Liver (tissue), 9 donors: ENCODE data around the gene POU2F3. TPM values are rescaled to one million over a fixed set of nuclear protein-coding genes. Genes with fewer than 3 reads are reported as not detected.

Source experiments
- DNase-seq: peaks from one replicate; pipeline ENCODE4 v3.0.0-alpha.2; 2017; ENCODE audit warnings: low spot score
- H3K27ac ChIP-seq, 2 donors: one replicate each; pipeline ENCODE4 v1.7.0; 2013; ENCODE audit warnings: inconsistent platforms in 2 of 2, low read length in 2 of 2, control low read depth in 1 of 2, low read depth in 1 of 2, mild to moderate bottlenecking in 1 of 2
- H3K27me3 ChIP-seq, 4 donors: one replicate each; pipeline versions ENCODE4 v1.6.1 to v1.7.0; 2013; ENCODE audit warnings: low read length in 3 of 4, inconsistent platforms in 1 of 4, mild to moderate bottlenecking in 1 of 4, moderate library complexity in 1 of 4; ENCODE audit not compliant: control insufficient read depth in 4 of 4, insufficient read depth in 4 of 4
- H3K36me3 ChIP-seq, 4 donors: one replicate each; pipeline versions ENCODE4 v1.6.1 to v1.7.0; 2013; ENCODE audit warnings: low read length in 3 of 4, mild to moderate bottlenecking in 3 of 4, low read depth in 1 of 4, moderate library complexity in 1 of 4; ENCODE audit not compliant: control insufficient read depth in 4 of 4, insufficient read depth in 3 of 4
- H3K4me1 ChIP-seq, 4 donors: one replicate each; pipeline versions ENCODE4 v1.6.1 to v1.7.0; 2013; ENCODE audit warnings: low read length in 3 of 4, mild to moderate bottlenecking in 3 of 4, moderate library complexity in 1 of 4; ENCODE audit not compliant: control insufficient read depth in 4 of 4, insufficient read depth in 4 of 4
- H3K4me3 ChIP-seq, 3 donors: one replicate each; pipeline versions ENCODE4 v1.6.1 to v1.7.0; 2013; ENCODE audit warnings: low read length in 3 of 3, control low read depth in 1 of 3, low read depth in 1 of 3, mild to moderate bottlenecking in 1 of 3
- H3K9ac ChIP-seq, 2 donors: one replicate each; pipeline ENCODE4 v1.7.0; 2013; ENCODE audit warnings: low read length in 2 of 2, mild to moderate bottlenecking in 2 of 2, moderate library complexity in 2 of 2, control low read depth in 1 of 2, low read depth in 1 of 2
- H3K9me3 ChIP-seq, 4 donors: one replicate each; pipeline versions ENCODE4 v1.6.1 to v1.7.0; 2013; ENCODE audit warnings: low read length in 3 of 4; ENCODE audit not compliant: control insufficient read depth in 4 of 4
- EGR1 ChIP-seq, 2 donors: IDR thresholded peaks; 2 replicates each; pipeline ENCODE4 v1.6.1; 2016 to 2018; ENCODE audit warnings: antibody characterized with exemption in 2 of 2, low read depth in 2 of 2
- FOXA1 ChIP-seq: IDR thresholded peaks from 2 replicates; pipeline ENCODE4 v1.6.1; 2016; ENCODE audit warnings: antibody characterized with exemption
- FOXA2 ChIP-seq: IDR thresholded peaks from 2 replicates; pipeline ENCODE4 v1.6.1; 2016; ENCODE audit warnings: antibody characterized with exemption
- GABPA ChIP-seq, 2 donors: IDR thresholded peaks in 1 of 2; conservative IDR thresholded peaks in 1 of 2; 2 replicates each; pipeline ENCODE4 v1.6.1; 2016; ENCODE audit warnings: antibody characterized with exemption in 2 of 2, mild to moderate bottlenecking in 1 of 2, moderate library complexity in 1 of 2
- HNF4A ChIP-seq, 2 donors: conservative IDR thresholded peaks; 2 replicates each; pipeline ENCODE4 v1.6.1; 2016; ENCODE audit warnings: antibody characterized with exemption in 2 of 2, mild to moderate bottlenecking in 2 of 2
- HNF4G ChIP-seq: IDR thresholded peaks from 2 replicates; pipeline ENCODE4 v1.6.1; 2016; ENCODE audit warnings: antibody characterized with exemption
- JUND ChIP-seq, 2 donors: IDR thresholded peaks; 2 replicates each; pipeline ENCODE4 v1.6.1; 2016; ENCODE audit warnings: antibody characterized with exemption in 2 of 2
- NR2F2 ChIP-seq: IDR thresholded peaks from 2 replicates; pipeline ENCODE4 v1.6.1; 2016; ENCODE audit warnings: antibody characterized with exemption
- RAD21 ChIP-seq, 2 donors: IDR thresholded peaks; 2 replicates each; pipeline ENCODE4 v1.6.1; 2016; ENCODE audit warnings: antibody characterized with exemption in 2 of 2, mild to moderate bottlenecking in 2 of 2
- RXRA ChIP-seq, 2 donors: IDR thresholded peaks; 2 replicates each; pipeline ENCODE4 v1.6.1; 2017 to 2018; ENCODE audit warnings: antibody characterized with exemption in 2 of 2, mild to moderate bottlenecking in 1 of 2
- SP1 ChIP-seq: IDR thresholded peaks from 2 replicates; pipeline ENCODE4 v1.6.1; 2018; ENCODE audit warnings: antibody characterized with exemption, mild to moderate bottlenecking
- TAF1 ChIP-seq: conservative IDR thresholded peaks from 2 replicates; pipeline ENCODE4 v1.6.1; 2016; ENCODE audit warnings: antibody characterized with exemption, mild to moderate bottlenecking
- YY1 ChIP-seq: IDR thresholded peaks from 2 replicates; pipeline ENCODE4 v1.6.1; 2016; ENCODE audit warnings: antibody characterized with exemption, mild to moderate bottlenecking
- WGBS: extraction: QIAGEN DNeasy Blood & Tissue Kit; methylation state at CpG from one replicate; pipeline ENCODE4 v1.1.7; 2013; 5-methylcytosine and 5-hydroxymethylcytosine counted together
- polyA plus RNA-seq, 2 donors: library from polyadenylated mRNA; stranded (reverse) in 1 of 2; unstranded in 1 of 2; fragments of 200-250 nt in 1 of 2; fragments of >200 nt in 1 of 2; fragmentation: Nextera tagmentation in 1 of 2; extraction: Ambion mirVana in 1 of 2; gene quantifications; one replicate each; pipeline versions ENCODE4 v1.2.1 to v1.2.3, GENCODE V29; 2013 to 2015
- total RNA-seq, 2 donors: library from RNA; depleted of rRNA; stranded (reverse); fragments of >200 nt; gene quantifications; one replicate each; pipeline ENCODE4 v1.2.3, GENCODE V29; 2014
- TF ChIP-seq, protein P1 (sequence below): IDR thresholded peaks from 2 replicates; pipeline ENCODE4 v1.6.1; 2016; ENCODE audit warnings: antibody characterized with exemption, mild to moderate bottlenecking
- TF ChIP-seq, protein P2 (sequence below): IDR thresholded peaks from 2 replicates; pipeline ENCODE4 v1.6.1; 2016; ENCODE audit warnings: antibody characterized with exemption
- TF ChIP-seq, protein P3 (sequence below): IDR thresholded peaks from 2 replicates; pipeline ENCODE4 v1.6.1; 2016; ENCODE audit warnings: antibody characterized with exemption
- TF ChIP-seq, protein P4 (sequence below): fragments of 150-350 bp; IDR thresholded peaks from 2 replicates; pipeline ENCODE4 v1.5.1; 2017; ENCODE audit warnings: improper control_type of control experiment, low read depth, low read length; ENCODE audit not compliant: missing input control
- TF ChIP-seq, protein P5 (sequence below): IDR thresholded peaks from 2 replicates; pipeline ENCODE4 v1.6.1; 2016; ENCODE audit warnings: antibody characterized with exemption
- donor health status: healthy.
- donor health status: healthy.
- donor health status: healthy.
- donor health status: healthy.
- donor health status: healthy.

The POU2F3 gene
- total and polyA plus RNA-seq, 4 donors, result not detected

DNA sequence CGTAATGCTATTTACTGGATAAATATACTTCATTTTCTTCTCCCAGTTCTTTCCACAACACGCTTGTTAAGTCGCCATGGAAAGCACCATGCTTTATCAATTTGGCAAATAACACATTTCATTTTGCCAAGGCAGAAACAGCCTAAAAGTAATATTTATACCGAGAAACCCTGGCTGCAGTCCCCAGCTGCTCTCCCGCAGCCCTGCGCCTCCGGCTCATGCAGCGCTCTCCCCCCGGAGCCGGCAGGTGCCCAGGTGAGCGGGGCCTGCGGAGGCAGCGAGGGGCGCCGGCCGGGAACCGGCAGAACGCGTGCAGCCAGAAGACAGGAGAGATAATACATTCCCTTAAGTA, 95.6 kb downstream of the POU2F3 start:
- H3K9ac ChIP-seq, result peak overlapping the region; percentile 75 to 97
- WGBS, result under 1% methylated on average over 19 of the region's 19 CpGs
- no peak for DNase-seq
- H3K4me1 ChIP-seq, result peaks cover 0 to 8% (median 1%) of the 10 kb centered on the region in 4 donors
- H3K36me3 ChIP-seq, result no peaks in the 10 kb centered on the region
- no peaks in the 10 kb centered on the region for H3K9me3 ChIP-seq
- TF ChIP-seq, protein P1, sequence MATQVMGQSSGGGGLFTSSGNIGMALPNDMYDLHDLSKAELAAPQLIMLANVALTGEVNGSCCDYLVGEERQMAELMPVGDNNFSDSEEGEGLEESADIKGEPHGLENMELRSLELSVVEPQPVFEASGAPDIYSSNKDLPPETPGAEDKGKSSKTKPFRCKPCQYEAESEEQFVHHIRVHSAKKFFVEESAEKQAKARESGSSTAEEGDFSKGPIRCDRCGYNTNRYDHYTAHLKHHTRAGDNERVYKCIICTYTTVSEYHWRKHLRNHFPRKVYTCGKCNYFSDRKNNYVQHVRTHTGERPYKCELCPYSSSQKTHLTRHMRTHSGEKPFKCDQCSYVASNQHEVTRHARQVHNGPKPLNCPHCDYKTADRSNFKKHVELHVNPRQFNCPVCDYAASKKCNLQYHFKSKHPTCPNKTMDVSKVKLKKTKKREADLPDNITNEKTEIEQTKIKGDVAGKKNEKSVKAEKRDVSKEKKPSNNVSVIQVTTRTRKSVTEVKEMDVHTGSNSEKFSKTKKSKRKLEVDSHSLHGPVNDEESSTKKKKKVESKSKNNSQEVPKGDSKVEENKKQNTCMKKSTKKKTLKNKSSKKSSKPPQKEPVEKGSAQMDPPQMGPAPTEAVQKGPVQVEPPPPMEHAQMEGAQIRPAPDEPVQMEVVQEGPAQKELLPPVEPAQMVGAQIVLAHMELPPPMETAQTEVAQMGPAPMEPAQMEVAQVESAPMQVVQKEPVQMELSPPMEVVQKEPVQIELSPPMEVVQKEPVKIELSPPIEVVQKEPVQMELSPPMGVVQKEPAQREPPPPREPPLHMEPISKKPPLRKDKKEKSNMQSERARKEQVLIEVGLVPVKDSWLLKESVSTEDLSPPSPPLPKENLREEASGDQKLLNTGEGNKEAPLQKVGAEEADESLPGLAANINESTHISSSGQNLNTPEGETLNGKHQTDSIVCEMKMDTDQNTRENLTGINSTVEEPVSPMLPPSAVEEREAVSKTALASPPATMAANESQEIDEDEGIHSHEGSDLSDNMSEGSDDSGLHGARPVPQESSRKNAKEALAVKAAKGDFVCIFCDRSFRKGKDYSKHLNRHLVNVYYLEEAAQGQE, result no peak
- H3K27me3 ChIP-seq, result no peaks in the 10 kb centered on the region
- peak overlapping the region; percentile 92 to 94 for H3K27ac ChIP-seq
- peak overlapping the region; percentile 28 to 99 (median 39) for H3K4me3 ChIP-seq

DNA sequence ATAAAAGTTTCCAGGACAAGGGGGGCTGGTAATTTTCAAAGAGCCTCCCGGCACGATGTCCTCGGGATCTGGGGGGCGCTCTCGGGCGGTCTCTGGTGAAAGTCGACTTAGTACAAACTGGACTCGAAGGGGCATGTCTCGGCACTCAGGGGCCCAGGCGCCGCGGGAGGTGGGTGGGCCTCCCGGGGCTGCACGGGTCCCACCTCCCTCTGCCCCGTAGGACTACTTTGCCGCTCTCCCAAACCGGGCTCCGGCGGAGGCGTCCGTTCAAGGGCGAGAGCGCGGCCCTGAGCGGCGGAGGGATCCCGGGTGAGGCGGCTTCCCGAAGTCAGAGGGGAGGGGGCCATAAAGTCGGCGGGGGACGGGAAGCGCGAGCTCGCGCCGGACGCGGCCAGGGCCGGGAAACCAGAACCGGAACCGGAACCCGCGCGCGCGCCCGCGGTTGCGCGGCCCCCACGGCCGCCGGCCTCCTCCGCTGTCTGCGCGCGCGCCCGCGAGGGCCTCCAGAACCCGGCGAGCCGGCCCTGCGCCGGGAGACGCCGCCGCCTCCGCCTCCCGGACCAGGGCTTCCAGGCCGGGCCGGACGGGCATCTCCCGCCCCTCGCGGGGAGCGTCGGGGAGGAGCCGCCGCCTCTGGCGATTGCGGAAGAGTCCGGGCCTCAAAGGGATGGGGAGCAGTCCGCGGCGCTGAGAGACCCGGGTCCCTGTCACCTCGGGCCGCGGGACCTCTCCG, 96.1 kb downstream of the POU2F3 start, which contains the start of gene ARHGEF12:
Gene ARHGEF12, plus strand, starts transcription at position 506 of the 733 bp plus-strand sequence. CDS start 831 bp downstream, outside the sequence.
- peak within 1 kb of the TSS; percentile 82 to 99 (median 96) for H3K4me3 ChIP-seq
- no peaks in the 10 kb centered on the region for H3K27me3 ChIP-seq
- H3K9me3 ChIP-seq, result no peaks in the 10 kb centered on the region
- peak; percentile 90 for DNase-seq
- peak within 1 kb of the TSS; percentile 92 to 94 for H3K27ac ChIP-seq
- WGBS, result under 1% methylated on average over 92 of the region's 92 CpGs
- H3K4me1 ChIP-seq, result peaks cover 0 to 11% (median 4%) of the 10 kb centered on the region in 4 donors
- H3K9ac ChIP-seq, result peak within 1 kb of the TSS; percentile 91 to 97
- TF ChIP-seq YY1 (peak; percentile 63), RAD21 (IDR thresholded peaks at IDR 0.05) (peak; percentile 26 to 35), JUND (IDR thresholded peaks at IDR 0.05) (no peak), TAF1 (no peak), FOXA1 (no peak), NR2F2 (no peak), FOXA2 (no peak), HNF4A (conservative IDR thresholded peaks at IDR 0.05) (peak in 1 of 2 donors; percentile 12), GABPA (IDR thresholded peaks at IDR 0.05 in 1 of 2, conservative IDR thresholded peaks at IDR 0.05 in 1 of 2) (peak; percentile 54 to 81), HNF4G (no peak), RXRA (IDR thresholded peaks at IDR 0.05) (peak; percentile 30 to 44), EGR1 (IDR thresholded peaks at IDR 0.05; ENCODE audit: low read depth in 2 of 2) (peak; percentile 41 to 81), SP1 (peak; percentile 61)
- TF ChIP-seq, protein P2, sequence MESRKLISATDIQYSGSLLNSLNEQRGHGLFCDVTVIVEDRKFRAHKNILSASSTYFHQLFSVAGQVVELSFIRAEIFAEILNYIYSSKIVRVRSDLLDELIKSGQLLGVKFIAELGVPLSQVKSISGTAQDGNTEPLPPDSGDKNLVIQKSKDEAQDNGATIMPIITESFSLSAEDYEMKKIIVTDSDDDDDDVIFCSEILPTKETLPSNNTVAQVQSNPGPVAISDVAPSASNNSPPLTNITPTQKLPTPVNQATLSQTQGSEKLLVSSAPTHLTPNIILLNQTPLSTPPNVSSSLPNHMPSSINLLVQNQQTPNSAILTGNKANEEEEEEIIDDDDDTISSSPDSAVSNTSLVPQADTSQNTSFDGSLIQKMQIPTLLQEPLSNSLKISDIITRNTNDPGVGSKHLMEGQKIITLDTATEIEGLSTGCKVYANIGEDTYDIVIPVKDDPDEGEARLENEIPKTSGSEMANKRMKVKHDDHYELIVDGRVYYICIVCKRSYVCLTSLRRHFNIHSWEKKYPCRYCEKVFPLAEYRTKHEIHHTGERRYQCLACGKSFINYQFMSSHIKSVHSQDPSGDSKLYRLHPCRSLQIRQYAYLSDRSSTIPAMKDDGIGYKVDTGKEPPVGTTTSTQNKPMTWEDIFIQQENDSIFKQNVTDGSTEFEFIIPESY, result no peak
- TF ChIP-seq, protein P3, sequence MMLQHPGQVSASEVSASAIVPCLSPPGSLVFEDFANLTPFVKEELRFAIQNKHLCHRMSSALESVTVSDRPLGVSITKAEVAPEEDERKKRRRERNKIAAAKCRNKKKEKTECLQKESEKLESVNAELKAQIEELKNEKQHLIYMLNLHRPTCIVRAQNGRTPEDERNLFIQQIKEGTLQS, result peak; percentile 37
- TF ChIP-seq, protein P1, result peak; percentile 39
- TF ChIP-seq, protein P4, sequence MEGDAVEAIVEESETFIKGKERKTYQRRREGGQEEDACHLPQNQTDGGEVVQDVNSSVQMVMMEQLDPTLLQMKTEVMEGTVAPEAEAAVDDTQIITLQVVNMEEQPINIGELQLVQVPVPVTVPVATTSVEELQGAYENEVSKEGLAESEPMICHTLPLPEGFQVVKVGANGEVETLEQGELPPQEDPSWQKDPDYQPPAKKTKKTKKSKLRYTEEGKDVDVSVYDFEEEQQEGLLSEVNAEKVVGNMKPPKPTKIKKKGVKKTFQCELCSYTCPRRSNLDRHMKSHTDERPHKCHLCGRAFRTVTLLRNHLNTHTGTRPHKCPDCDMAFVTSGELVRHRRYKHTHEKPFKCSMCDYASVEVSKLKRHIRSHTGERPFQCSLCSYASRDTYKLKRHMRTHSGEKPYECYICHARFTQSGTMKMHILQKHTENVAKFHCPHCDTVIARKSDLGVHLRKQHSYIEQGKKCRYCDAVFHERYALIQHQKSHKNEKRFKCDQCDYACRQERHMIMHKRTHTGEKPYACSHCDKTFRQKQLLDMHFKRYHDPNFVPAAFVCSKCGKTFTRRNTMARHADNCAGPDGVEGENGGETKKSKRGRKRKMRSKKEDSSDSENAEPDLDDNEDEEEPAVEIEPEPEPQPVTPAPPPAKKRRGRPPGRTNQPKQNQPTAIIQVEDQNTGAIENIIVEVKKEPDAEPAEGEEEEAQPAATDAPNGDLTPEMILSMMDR, result no peak
- TF ChIP-seq, protein P5, sequence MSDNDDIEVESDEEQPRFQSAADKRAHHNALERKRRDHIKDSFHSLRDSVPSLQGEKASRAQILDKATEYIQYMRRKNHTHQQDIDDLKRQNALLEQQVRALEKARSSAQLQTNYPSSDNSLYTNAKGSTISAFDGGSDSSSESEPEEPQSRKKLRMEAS, result peak; percentile 71
- H3K36me3 ChIP-seq, result no peaks in the 10 kb centered on the region
